Measurements from ENCODE around the gene TMEM140.
A peak's percentile ranks its signal among the peaks of the same experiment; 100 is the strongest.
"Not testable (repeated sequence)": the region's sequence is repeated elsewhere in the genome, so short reads cannot be mapped to it uniquely, and the experiment has no call there.

TMEM140 gene

DNA sequence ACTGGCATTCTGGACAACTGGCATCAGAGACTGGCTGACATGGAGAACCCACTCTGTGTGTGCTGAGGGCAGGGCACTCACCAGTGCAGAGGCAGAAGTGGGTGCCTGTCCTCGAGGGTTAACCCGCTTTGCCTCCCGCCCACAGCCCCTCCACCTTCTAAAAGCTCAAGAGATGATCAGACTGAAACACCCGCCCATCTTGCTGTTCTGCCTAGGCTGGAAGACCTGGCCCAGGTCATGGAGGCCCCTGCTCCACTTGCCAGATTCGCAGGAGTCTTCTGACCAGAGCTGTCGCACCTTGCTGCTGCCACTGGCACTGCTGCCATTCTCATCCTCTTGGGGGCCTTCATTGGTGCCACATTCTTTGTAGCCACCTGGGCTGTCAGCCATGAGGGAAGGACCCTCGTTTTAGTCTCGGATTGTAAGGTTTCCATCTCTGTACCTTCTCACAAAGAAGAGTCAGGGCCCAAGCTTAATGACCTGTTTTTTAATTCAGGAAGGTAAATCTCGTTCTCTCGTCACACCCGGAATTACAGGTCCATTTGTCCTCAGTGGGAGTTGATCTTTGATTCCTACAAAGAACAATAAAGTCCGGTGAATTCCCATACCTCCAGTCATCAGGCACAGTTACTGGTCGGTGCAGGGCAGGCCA, 20.7 kb downstream of the TMEM140 start:
- TF ChIP-seq, protein P1, sequence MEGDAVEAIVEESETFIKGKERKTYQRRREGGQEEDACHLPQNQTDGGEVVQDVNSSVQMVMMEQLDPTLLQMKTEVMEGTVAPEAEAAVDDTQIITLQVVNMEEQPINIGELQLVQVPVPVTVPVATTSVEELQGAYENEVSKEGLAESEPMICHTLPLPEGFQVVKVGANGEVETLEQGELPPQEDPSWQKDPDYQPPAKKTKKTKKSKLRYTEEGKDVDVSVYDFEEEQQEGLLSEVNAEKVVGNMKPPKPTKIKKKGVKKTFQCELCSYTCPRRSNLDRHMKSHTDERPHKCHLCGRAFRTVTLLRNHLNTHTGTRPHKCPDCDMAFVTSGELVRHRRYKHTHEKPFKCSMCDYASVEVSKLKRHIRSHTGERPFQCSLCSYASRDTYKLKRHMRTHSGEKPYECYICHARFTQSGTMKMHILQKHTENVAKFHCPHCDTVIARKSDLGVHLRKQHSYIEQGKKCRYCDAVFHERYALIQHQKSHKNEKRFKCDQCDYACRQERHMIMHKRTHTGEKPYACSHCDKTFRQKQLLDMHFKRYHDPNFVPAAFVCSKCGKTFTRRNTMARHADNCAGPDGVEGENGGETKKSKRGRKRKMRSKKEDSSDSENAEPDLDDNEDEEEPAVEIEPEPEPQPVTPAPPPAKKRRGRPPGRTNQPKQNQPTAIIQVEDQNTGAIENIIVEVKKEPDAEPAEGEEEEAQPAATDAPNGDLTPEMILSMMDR (IDR thresholded peaks at IDR 0.05; ENCODE audit: low read depth, low read length): no peak
- no peak overlapping the region for H3K4me3 ChIP-seq (ENCODE audit: low read depth, low read length)

DNA sequence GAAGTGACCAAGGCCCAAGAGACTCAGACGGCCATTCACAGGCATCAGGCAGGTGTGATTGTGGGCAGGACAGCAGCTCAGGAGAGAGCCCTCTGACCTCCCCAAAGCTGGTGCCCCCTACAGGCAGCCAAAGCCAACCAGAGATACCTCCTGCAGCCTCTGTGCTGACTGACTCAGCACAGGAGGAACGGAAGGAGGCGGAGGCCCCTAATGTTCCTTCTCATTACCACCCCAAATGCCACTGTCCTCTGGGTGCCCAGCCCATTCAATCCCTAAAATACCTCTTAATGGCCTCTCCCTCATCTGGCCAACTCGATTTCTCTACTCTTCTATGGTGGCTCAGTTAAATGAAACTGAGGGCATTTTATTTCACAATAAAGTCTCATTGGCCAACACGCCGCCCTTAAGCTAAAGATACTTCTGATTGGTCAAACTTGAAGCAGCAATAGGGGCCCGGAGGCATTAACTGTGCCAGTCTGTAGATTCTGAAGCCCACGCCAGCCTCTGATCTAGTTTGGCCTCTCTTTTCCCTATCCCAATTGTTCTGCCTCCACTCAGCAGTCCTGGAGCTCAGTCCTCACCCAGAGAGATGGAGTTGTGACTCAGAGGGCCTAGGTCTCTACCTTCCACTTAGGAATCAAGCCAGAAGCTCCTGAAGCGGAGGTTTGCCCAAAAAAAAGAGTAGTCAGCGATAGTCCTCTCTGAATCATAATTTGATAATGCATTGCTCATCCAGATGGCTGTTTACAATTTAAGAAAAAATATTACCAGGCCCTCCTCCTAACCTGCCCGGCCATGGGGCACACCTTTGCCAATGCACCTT, 21.5 kb downstream of the TMEM140 start:
- peak overlapping the region; percentile 84 for H3K4me3 ChIP-seq (ENCODE audit: low read depth, low read length)
- TF ChIP-seq, protein P1 (IDR thresholded peaks at IDR 0.05; ENCODE audit: low read depth, low read length): 0 out of 2 replicates have a peak, but pooled peaks have one; percentile 18

DNA sequence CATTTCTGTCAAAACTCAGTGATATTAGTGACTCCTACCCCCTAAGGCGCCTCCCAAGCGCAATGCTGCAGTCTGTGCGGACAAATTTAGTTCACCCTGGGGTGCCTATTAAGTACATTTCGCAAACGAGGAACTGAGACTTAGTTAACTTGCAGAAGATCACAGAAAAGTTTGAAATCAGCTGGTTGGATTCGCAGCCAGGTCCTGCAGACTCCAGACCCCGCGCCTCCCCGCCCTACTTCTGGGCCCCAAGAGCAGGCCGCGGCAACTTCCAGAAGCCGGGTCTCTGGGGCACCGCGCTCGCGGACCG, 22.0 kb downstream of the TMEM140 start:
- peak overlapping the region; percentile 84 for H3K4me3 ChIP-seq (ENCODE audit: low read depth, low read length)

DNA sequence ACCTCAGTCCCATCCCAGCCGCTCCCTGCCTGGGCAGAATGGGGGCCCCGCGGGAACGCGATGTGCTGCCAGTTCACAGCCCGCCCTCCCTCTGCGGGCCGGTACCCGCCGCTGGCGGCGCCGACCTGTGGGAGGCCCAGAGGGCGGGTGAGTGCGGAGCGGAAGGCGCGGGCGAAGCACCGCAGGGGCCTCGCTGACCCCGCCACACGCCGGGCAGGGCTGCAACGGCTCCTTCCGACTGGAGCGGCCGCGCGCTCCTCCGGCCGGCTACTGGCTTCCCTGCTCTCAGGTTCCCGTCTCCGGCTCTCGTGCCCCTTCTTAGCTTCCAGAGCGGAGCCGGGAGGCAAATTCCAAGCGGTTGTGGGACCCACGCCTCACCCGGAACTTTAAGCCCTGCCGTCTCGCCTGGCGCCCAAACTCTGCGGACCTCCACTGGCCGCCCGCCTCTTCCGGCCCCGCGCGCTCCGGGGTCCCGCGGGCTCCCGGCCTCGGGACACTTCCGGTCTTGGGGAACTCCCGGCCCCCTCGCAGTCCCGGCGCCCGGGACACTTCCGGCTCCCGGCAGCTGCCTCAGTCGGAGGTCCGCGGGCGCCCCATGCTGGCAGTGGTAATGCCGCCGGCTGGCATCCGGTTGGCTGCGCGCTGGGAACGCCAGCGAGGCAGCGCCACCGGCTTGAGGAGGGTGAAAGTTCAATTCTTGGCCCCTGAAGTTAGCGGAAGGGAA, 22.6 kb downstream of the TMEM140 start, which contains the start of gene CYREN:
CYREN (minus strand) TSS at position 434 of the 724 bp plus-strand sequence. CDS start 1,785 bp downstream, outside the sequence.
- TF ChIP-seq, protein P1 (IDR thresholded peaks at IDR 0.05; ENCODE audit: low read depth, low read length): peak; percentile 64

More for the DNA sequence above, 22.0 kb downstream of the TMEM140 start:
- TF ChIP-seq, protein P1 (IDR thresholded peaks at IDR 0.05; ENCODE audit: low read depth, low read length): no peak

DNA sequence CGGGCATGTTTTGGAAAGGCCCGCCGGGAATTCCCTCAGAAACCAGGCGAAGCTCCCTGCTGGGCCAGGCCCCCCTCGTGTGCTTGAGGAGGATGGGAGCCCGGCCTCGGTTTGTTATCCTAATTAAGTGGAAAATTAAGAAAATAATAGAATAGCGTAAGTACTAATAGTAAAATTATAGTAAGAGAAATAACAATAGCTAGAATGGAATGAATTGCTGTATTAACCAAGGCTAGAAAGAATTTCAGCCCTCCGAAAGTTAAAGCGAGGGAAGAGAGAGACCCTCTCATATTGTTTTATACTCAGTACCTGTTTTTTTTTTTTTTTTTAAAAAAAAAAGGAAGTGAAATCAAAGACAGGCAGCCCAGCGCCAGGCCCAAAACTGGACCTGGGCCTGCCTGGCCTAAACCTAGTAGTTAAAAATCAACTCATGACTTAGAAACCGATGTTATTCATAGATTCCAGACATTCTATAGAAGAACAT, 23.2 kb downstream of the TMEM140 start:
- H3K4me3 ChIP-seq (ENCODE audit: low read depth, low read length): peak overlapping the region; percentile 84

More for the DNA sequence above, 22.6 kb downstream of the TMEM140 start, which contains the start of gene CYREN:
- H3K4me3 ChIP-seq (ENCODE audit: low read depth, low read length): peak within 1 kb of the TSS; percentile 84

DNA sequence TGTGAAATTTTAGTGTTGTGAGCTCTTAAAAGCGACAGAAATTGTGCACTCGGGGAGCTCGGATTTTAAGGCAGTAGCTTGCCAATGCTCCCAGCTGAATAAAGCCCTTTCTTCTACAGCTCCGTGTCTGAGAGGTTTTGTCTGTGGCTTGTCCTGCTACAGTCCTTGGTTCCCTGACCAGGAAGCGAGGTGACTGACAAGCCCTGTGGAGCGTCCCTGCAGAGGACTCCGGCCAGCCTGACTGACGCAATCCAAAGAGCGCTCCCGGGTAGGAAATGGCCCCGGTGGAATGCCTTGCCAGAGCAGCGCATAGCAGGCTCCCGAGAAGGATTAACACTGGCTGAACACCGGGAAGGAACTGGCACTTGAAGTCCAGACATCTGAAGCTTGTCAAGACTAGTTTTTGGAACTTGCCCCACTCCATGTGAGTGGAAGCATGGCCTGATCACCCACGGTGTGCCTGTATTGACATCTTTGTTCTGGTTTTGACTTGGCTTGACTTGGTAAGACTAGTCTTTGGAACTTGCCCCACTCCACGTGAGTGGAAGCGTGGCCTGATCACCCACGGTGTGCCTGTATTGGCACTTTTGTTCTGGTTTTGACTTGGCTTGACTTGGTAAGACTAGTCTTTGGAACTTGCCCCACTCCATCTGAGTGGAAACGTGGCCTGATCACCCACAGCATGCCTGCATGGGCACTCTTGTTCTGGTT, 23.9 kb downstream of the TMEM140 start:
- H3K4me3 ChIP-seq (ENCODE audit: low read depth, low read length): not testable (repeated sequence)

DNA sequence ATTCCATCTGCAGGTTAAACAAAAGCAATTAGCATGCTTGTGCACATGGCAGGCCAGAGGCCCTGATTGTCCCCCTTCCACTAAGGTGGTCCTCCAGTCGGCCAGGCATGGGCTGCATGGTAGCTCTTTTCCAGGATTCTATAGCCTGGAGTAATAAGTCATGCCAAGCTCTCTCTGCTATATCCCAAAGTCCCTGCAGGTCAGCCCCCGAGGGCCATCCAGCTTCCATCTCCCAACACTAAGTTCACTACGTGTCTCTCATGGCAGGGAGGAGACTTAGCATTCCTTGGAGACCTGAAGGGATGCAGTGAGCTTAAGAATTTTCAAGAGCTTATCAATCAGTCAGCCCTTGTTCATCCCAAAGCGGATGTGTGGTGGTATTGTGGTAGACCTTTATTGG, 26.0 kb downstream of the TMEM140 start:
- not testable (repeated sequence) for H3K4me3 ChIP-seq (ENCODE audit: low read depth, low read length)

DNA sequence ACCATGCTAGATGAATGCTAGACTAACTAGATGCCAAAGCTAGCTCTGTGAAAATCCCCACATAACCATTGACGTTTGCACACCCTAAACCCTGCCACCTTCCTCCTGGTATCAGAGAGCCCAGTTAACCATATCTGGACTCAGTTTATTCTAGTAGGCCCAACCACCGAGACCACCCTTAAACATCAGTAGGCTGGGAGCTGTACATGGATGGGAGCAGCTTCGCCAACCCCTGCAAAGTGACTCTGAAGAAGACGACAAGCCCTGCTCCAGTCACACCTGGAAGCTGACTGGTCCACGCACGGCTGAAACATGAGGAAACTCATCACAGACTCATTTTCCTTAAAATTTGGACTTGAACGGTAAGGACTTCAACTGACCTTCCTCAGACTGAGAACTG, 27.1 kb downstream of the TMEM140 start:
- no peak overlapping the region for H3K4me3 ChIP-seq (ENCODE audit: low read depth, low read length)
- TF ChIP-seq, protein P1 (IDR thresholded peaks at IDR 0.05; ENCODE audit: low read depth, low read length): no peak

Measured in WI38 (cell line).